K562 (cell line): ENCODE measurements around the gene ENG. TPM values are rescaled to one million over a fixed set of nuclear protein-coding genes. Genes with fewer than 3 reads are reported as not detected.

Experiments
- BDP1 ChIP-seq: IDR thresholded peaks from 3 replicates; pipeline ENCODE4 v1.6.1; 2011; ENCODE audit not compliant: insufficient read length, insufficient read depth
- EP400 ChIP-seq: fragments of 450-650 bp; IDR thresholded peaks from 2 replicates; pipeline ENCODE4 v1.6.1; 2017; ENCODE audit warnings: antibody characterized with exemption, mild to moderate bottlenecking, moderate library complexity
- FOXJ3 ChIP-seq: sonication (generic); formaldehyde crosslinking; IDR thresholded peaks from 2 replicates; pipeline ENCODE4 v1.4.0; 2020; ENCODE audit warnings: mild to moderate bottlenecking, missing genetic modification reagents
- HCFC1 ChIP-seq: IDR thresholded peaks from 2 replicates; pipeline ENCODE4 v1.6.1; 2012; ENCODE audit warnings: low read depth, low read length, improper control_type of control experiment
- ILK ChIP-seq: fragments of 450-650 bp; IDR thresholded peaks from 2 replicates; pipeline ENCODE4 v1.6.1; 2016; ENCODE audit warnings: missing genetic modification characterization, low read depth, mild to moderate bottlenecking, missing compliant biosample characterization, moderate library complexity, borderline replicate concordance
- MTF1 ChIP-seq: fragments of 250-450 bp; sonication (Bioruptor Pico); IDR thresholded peaks from 2 replicates; pipeline ENCODE4 v1.9.0; 2021; ENCODE audit warnings: moderate library complexity, mild to moderate bottlenecking, inconsistent platforms, borderline replicate concordance
- RUNX1 ChIP-seq: sonication (generic); IDR thresholded peaks from 2 replicates; pipeline ENCODE4 v1.6.1; 2016; ENCODE audit warnings: antibody characterized with exemption, low read depth
- SLC30A9 ChIP-seq: fragments of 250-450 bp; sonication (Bioruptor Pico); IDR thresholded peaks from 2 replicates; pipeline ENCODE4 v1.8.0; 2022; ENCODE audit warnings: mild to moderate bottlenecking, moderate library complexity
- SMARCC2 ChIP-seq: fragments of 450-650 bp; IDR thresholded peaks from 2 replicates; pipeline ENCODE4 v1.6.1; 2017; ENCODE audit warnings: antibody characterized with exemption, moderate library complexity, mild to moderate bottlenecking, low read depth
- SMARCE1 ChIP-seq: fragments of 450-650 bp; IDR thresholded peaks from 2 replicates; pipeline ENCODE4 v1.7.1; 2016; ENCODE audit warnings: mild to moderate bottlenecking
- STAG1 ChIP-seq: sonication (generic); formaldehyde crosslinking; IDR thresholded peaks from 2 replicates; pipeline ENCODE4 v1.5.0; 2020; ENCODE audit warnings: missing genetic modification reagents, borderline replicate concordance
- ZNF766 ChIP-seq: fragments of 200-800 bp; sonication (Bioruptor generic); conservative IDR thresholded peaks from 2 replicates; pipeline ENCODE4 v1.6.1; 2016; ENCODE audit warnings: missing genetic modification characterization, missing compliant biosample characterization
- ZSCAN32 ChIP-seq: fragments of 450-650 bp; formaldehyde crosslinking; IDR thresholded peaks from 2 replicates; pipeline ENCODE4 v1.4.0; 2020; ENCODE audit warnings: mild to moderate bottlenecking, moderate library complexity
- polyA plus RNA-seq, 8 experiments: library from polyadenylated mRNA; depleted of rRNA in 4 of 8; stranded (reverse) in 5 of 8; unstranded in 3 of 8; fragments of >200 nt; fragmentation: Nextera tagmentation in 2 of 8; fragmentation: Illumina TruSeq in 1 of 8; extraction: Ambion mirVana in 2 of 8; extraction: Trizol in 1 of 8; gene quantifications; 2 replicates each; pipeline versions ENCODE4 v1.2.1 to v1.2.3, GENCODE V29; 2011 to 2014; ENCODE audit warnings: inconsistent platforms in 1 of 8, missing spikeins in 1 of 8
- total RNA-seq, 7 experiments: library from RNA; depleted of rRNA in 6 of 7; stranded (reverse); fragments of >200 nt in 6 of 7; fragmentation: Illumina TruSeq in 2 of 7; extraction: Trizol in 2 of 7; gene quantifications; 2 replicates each; pipeline versions ENCODE4 v1.2.1 to v1.2.3, GENCODE V29; 2011 to 2021; ENCODE audit warnings: low replicate concordance in 1 of 7
- TF ChIP-seq, protein P1 (sequence below): fragments of 450-650 bp; IDR thresholded peaks from 2 replicates; pipeline ENCODE4 v1.6.1; 2016; ENCODE audit warnings: mild to moderate bottlenecking
- TF ChIP-seq, protein P2 (sequence below): fragments of 450-650 bp; IDR thresholded peaks from 2 replicates; pipeline ENCODE4 v1.6.1; 2018; ENCODE audit not compliant: partially characterized antibody
- TF ChIP-seq, protein P3 (sequence below): fragments of 250-450 bp; sonication (Bioruptor Pico); IDR thresholded peaks from 2 replicates; pipeline ENCODE4 v1.4.0; 2020

ENG gene
- total and polyA plus RNA-seq, 9 of the 15 experiments (the other 6 are each of a cell fraction or from before 2014, with no cell fraction given): 0.04 to 0.40 (median 0.14) TPM; not detected in 1

- TF ChIP-seq FOXJ3 (CRISPR knock-in tag) (no peak), BDP1 (no peak), SLC30A9 (no peak), MTF1 (no peak), ZNF766 (0 out of 2 replicates have a peak, but pooled peaks have one; percentile 1), EP400 (no peak; the same call in 1 of the 2 replicates), STAG1 (no peak), SMARCE1 (no peak), SMARCC2 (no peak), ZSCAN32 (CRISPR knock-in tag) (no peak), RUNX1 (no peak), HCFC1 (no peak), ILK (tag) (no peak)
- TF ChIP-seq, protein P1, sequence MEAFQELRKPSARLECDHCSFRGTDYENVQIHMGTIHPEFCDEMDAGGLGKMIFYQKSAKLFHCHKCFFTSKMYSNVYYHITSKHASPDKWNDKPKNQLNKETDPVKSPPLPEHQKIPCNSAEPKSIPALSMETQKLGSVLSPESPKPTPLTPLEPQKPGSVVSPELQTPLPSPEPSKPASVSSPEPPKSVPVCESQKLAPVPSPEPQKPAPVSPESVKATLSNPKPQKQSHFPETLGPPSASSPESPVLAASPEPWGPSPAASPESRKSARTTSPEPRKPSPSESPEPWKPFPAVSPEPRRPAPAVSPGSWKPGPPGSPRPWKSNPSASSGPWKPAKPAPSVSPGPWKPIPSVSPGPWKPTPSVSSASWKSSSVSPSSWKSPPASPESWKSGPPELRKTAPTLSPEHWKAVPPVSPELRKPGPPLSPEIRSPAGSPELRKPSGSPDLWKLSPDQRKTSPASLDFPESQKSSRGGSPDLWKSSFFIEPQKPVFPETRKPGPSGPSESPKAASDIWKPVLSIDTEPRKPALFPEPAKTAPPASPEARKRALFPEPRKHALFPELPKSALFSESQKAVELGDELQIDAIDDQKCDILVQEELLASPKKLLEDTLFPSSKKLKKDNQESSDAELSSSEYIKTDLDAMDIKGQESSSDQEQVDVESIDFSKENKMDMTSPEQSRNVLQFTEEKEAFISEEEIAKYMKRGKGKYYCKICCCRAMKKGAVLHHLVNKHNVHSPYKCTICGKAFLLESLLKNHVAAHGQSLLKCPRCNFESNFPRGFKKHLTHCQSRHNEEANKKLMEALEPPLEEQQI: no peak
- TF ChIP-seq, protein P2, sequence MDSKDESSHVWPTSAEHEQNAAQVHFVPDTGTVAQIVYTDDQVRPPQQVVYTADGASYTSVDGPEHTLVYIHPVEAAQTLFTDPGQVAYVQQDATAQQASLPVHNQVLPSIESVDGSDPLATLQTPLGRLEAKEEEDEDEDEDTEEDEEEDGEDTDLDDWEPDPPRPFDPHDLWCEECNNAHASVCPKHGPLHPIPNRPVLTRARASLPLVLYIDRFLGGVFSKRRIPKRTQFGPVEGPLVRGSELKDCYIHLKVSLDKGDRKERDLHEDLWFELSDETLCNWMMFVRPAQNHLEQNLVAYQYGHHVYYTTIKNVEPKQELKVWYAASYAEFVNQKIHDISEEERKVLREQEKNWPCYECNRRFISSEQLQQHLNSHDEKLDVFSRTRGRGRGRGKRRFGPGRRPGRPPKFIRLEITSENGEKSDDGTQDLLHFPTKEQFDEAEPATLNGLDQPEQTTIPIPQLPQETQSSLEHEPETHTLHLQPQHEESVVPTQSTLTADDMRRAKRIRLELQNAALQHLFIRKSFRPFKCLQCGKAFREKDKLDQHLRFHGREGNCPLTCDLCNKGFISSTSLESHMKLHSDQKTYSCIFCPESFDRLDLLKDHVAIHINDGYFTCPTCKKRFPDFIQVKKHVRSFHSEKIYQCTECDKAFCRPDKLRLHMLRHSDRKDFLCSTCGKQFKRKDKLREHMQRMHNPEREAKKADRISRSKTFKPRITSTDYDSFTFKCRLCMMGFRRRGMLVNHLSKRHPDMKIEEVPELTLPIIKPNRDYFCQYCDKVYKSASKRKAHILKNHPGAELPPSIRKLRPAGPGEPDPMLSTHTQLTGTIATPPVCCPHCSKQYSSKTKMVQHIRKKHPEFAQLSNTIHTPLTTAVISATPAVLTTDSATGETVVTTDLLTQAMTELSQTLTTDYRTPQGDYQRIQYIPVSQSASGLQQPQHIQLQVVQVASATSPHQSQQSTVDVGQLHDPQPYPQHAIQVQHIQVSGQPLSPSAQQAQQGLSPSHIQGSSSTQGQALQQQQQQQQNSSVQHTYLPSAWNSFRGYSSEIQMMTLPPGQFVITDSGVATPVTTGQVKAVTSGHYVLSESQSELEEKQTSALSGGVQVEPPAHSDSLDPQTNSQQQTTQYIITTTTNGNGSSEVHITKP: no peak
- TF ChIP-seq, protein P3, sequence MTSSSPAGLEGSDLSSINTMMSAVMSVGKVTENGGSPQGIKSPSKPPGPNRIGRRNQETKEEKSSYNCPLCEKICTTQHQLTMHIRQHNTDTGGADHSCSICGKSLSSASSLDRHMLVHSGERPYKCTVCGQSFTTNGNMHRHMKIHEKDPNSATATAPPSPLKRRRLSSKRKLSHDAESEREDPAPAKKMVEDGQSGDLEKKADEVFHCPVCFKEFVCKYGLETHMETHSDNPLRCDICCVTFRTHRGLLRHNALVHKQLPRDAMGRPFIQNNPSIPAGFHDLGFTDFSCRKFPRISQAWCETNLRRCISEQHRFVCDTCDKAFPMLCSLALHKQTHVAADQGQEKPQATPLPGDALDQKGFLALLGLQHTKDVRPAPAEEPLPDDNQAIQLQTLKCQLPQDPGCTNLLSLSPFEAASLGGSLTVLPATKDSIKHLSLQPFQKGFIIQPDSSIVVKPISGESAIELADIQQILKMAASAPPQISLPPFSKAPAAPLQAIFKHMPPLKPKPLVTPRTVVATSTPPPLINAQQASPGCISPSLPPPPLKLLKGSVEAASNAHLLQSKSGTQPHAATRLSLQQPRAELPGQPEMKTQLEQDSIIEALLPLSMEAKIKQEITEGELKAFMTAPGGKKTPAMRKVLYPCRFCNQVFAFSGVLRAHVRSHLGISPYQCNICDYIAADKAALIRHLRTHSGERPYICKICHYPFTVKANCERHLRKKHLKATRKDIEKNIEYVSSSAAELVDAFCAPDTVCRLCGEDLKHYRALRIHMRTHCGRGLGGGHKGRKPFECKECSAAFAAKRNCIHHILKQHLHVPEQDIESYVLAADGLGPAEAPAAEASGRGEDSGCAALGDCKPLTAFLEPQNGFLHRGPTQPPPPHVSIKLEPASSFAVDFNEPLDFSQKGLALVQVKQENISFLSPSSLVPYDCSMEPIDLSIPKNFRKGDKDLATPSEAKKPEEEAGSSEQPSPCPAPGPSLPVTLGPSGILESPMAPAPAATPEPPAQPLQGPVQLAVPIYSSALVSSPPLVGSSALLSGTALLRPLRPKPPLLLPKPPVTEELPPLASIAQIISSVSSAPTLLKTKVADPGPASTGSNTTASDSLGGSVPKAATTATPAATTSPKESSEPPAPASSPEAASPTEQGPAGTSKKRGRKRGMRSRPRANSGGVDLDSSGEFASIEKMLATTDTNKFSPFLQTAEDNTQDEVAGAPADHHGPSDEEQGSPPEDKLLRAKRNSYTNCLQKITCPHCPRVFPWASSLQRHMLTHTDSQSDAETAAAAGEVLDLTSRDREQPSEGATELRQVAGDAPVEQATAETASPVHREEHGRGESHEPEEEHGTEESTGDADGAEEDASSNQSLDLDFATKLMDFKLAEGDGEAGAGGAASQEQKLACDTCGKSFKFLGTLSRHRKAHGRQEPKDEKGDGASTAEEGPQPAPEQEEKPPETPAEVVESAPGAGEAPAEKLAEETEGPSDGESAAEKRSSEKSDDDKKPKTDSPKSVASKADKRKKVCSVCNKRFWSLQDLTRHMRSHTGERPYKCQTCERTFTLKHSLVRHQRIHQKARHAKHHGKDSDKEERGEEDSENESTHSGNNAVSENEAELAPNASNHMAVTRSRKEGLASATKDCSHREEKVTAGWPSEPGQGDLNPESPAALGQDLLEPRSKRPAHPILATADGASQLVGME (CRISPR knock-in tag): no peak
Measured at GRCh38 chr9:127779136-127779981, 75.1 kb downstream of the ENG start (continued).
